GM18508 (cell line): ENCODE results near the gene SYNE3.
"Not testable (repeated sequence)": the region's sequence is repeated elsewhere in the genome, so short reads cannot be mapped to it uniquely, and the experiment has no call there.

ENCODE experiments used
- ATAC-seq: cut with Tn5 transposase; IDR thresholded peaks from one replicate; pipeline ENCODE4 v1.9.1; 2021; ENCODE audit warnings: moderate number of reproducible peaks; ENCODE audit not compliant: insufficient read depth, unreplicated experiment

SYNE3 gene

DNA sequence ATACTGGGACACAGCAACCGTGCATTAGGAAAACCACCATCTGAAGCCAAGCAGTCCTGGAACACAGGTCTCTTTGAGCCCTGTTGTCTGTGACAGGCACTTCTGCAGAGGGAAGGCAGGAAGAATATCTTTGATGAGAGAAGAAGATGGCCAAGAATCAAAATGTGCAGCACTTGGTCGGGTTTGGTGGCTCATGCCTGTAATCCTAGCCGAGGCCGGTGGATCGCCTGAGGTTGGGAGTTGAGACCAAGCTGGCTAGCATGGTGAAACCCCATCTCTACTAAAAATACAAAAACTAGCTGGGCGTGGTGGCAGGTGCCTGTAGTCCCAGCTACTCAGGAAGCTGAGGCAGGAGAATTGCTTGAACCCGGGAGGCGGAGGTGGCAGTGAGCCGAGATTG lies 6.1 kb downstream of the SYNE3 start:
- not testable (repeated sequence) for ATAC-seq

DNA sequence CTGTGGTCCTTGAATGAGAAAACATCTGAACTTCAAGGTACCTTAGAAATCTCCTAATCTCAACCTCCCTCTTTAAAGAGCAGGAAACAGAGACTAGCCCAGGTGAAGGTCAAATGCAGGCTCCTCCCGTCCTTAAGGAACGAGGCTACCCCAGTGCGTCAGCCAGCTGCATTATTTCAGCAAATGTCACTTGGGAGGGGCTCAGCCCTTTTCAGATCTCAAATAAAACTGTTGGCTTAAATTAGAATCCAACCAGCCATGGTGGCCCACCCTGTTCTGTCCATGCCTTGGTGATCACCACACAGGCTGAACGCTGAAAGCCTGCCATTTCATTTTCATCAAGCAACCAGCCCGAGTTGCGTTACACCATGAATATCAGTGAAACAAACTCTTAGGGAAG lies 7.0 kb downstream of the SYNE3 start:
- ATAC-seq = no peak

DNA sequence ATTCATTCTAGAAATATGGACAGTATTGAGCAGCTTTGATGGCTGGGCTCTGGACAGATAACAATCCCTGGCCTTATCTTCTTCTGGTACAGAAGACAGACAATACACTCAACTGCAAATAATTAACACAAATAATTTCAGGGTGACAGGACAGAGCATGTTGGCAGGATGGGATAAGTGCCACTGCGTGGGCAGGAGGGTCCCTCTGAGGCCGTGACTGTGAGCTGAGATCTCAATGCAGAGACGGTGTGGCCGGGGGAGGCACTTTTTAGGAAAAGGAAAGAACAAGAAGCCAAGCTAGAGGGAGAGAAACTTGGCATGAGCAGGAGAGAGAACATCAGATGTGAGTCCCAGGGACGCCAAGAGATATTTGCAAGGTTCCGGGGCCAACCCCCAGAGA lies 8.1 kb downstream of the SYNE3 start:
- ATAC-seq = no peak

DNA sequence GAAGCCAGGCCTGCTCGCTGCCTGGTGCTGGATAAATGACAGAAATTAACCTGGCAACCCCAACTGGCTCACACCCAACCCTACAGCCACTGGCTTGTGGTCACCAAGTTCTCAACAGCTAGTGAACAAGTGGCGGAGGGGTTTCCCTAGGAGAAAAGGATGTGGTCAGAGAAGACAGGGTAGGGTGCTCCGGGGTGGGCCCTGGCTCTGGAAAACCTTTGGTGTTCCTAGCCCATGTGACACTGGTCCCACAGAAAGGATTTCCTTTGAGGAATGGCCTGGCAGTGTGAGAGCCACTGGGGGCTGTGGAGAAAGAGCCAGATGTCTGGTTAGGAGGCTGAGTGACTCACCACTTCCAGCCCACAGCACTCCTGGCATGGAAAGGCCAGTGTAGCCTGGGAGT lies 8.7 kb downstream of the SYNE3 start:
- no peak for ATAC-seq

DNA sequence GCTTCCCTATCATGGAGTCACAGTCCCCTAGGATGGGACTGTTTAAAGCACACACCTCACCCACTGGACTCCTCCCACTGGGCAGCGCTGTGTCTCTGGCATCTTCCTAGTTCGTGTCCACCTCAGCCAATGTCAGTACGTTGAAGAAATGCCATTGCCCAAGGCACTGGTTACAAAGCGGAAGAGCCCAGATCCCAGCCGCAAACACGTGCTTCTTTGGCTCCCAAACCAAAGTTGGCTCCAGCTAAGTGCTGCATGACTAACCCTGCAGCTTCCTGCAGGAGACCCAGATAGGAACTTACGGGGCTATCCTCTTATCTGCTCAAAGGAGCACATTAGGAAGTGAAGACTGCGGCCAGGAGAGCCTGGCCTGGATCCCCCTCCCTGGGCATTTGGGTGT lies 9.3 kb downstream of the SYNE3 start:
- ATAC-seq = no peak

DNA sequence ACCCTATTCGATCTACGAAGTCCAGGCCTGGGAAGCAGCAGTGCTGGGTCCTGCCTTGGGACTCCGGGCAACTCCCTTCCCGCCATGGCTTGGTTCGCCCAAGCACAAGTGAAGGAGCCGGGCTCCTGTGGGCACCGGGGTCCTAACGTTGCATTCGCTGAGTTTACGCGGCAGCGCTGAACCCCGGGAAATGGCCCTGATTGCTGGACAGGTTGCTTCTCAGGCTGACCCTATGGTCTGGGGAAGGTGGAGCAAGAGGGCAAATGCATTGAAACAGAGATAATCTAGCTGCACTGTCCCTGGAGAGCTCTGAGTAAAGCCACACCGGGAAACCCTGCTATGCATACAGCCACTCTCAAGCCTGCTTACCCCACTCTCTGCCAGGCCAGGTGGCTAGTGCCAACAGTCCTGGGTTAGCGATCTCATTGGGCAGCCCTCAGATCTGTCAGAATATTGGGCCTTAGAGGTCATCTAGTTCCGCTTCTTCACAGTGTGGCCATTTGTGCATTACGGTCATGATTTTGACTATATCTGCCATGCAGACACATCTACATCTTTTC lies 11.3 kb downstream of the SYNE3 start:
- ATAC-seq = peak; percentile 34

DNA sequence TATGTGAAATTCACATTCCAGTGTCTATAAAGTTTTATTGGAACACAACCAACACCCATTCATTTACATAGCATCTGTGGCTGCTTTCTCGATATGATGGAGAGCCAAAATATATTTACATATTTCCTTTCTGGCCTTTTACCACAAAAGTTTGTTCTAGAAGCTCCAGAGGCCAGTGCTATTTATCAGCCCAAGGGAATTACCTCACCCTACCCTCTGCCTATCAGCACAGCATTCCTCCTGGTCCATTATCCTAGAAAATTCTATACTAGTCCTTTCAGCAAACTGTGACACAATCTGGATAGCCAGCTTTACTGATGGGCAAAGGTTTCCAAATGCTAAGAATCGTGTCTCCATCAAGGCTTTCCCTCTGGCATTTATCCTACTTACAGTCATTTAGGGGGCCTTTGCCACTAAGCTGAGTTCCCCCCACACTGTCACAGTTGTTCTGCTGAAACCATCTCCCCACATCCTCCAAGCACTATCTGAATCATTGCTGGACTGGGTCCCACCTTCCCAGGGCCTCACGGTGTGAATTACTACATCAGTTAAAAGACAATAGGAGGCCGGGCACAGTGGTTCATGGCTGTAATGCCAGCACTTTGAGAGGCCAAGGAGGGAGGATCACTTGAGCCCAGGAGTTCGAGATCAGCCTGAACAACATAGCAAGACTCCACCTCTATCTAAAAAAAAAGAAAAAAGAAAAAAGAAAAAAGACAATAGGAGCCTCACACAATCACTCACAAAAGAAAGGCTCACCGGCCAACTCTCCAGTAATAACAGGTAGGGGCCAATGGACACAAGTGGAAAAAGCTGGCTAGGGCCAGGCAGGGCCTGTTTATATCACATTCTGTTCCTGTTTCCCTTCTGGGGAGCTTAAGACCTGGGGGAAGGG lies 12.1 kb downstream of the SYNE3 start:
- ATAC-seq = no peak

DNA sequence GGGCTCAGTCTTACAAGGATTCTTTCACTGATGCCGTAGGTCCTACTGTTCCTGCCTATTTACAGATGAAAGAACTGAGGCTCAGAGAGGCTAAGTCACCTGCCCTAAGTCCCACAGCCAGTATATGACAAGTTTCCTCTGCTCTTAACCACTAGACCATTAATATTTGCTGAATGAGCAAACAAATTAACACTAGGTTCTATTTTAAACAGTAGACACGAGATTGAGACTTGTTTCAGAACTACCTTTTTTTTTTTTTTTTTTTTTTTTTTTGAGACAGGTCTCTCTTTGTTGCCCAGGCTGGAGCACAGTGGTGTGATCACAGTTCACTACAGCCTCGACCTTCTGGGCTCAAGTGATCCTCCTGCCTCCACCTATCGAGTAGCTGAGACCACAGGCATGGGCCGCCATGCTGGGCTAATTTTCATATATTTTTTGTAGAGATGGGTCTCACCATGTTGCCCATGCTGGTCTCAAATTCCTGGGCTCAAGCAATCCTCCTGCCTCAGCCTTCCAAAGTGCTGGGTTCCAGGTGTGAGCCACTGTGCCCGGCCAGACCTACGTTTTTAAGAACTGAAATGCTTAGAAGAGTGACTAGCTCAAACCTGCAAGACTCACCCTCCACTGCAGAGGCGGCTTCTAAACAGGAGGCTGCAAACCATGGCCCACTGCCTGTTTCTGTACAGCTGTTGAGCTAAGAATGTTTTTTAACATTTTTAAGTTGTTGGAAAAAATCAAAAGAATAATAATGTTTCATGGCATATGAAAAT lies 12.9 kb downstream of the SYNE3 start:
- ATAC-seq = peak; percentile 27

DNA sequence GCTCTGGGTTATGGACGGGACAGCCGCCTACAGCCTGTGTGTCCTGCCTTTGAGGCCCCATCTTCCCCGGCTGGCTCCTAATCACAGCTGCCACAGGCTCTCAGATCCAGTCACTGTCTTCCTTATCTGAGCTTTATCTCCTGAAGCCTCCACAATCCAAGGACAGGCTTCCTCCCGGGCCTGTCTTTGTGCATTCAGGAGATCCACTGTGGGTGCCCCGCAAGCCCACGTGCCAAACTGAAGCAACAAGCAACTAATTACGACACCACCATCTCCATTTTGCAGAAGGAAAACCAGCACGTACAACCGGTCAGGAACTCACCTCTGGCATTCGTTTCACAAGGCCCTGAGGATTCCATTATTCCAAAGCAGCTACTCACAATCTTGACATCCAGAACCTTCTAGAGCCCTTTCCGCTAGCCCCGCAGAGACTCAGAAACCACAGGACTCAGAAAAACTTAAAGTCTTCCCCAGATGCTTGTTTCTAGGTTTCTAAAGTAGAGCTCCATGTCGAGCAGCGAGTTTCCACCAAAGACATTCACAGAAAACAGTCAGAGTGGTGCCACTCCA lies 14.0 kb downstream of the SYNE3 start:
- ATAC-seq = no peak

DNA sequence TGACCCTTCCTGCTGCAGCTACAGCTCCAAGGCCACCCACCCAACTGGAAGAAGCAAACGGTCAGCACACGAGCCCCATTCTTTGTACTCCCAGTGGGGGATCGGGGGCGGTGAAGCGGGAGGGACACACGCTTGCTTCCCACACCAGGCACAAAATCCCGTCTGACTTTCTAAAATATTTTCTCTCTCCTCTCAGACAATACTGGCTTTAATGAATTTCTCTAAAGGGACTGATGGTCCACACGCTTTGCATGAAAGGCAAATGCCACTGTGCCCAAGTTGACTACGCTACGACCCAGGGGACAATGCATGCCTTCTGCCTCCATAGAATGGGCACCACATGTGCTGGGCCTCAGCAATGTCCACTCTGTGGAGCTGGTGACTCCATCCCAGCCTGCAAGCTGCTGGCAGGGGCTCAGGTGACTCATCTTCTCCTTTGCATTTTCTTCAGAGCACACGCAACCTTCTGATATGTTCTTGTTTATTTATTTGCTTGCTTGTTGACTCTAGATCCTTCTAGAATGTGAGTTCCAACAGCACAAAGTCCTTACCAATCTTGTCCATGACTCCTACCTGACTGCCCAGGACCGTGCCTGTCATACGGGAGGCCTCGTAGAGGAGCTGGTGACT lies 15.6 kb downstream of the SYNE3 start:
- no peak for ATAC-seq

DNA sequence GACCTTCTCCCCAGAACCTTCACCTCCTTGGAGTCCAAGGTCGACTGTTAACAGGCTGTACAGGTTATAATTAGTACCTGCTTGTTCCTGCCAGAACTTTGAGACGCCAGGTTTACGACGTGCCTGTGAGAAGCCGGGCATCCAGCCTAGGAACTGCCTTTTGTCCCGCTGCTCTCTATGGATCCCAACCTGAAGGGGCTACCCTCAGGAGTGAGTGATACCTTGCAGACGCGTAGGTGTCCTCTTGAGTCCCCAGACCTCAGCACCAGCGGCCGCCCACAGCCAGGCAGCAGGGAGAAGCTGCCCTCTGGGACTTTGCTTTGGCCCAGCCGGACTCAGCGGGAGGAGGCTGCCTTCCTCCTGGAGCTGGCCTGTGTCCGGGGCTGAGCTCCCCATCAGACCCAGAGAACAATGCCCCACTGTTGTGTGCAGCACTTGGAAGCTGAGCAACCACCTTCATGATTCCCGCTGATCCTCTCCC lies 16.2 kb downstream of the SYNE3 start:
- ATAC-seq = no peak

DNA sequence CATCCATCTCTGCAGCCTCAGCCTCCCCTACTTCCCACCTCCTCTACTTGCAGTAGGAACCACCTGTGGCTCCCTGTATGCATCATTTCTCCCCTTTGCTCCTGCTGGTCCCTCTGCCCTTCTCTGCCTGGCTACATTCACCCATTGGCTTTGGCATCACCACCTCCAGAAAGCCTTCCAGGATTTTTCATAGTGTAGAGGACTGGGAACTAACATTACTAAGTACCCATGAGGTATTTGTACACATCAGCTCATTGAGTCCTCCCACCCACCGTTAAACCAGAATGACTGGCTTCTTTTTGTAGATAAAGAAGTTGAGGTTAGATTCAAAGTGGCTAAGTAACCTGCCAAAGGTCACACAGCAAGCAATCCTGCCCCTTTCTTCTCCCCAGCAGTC lies 17.1 kb downstream of the SYNE3 start:
- ATAC-seq = no peak

DNA sequence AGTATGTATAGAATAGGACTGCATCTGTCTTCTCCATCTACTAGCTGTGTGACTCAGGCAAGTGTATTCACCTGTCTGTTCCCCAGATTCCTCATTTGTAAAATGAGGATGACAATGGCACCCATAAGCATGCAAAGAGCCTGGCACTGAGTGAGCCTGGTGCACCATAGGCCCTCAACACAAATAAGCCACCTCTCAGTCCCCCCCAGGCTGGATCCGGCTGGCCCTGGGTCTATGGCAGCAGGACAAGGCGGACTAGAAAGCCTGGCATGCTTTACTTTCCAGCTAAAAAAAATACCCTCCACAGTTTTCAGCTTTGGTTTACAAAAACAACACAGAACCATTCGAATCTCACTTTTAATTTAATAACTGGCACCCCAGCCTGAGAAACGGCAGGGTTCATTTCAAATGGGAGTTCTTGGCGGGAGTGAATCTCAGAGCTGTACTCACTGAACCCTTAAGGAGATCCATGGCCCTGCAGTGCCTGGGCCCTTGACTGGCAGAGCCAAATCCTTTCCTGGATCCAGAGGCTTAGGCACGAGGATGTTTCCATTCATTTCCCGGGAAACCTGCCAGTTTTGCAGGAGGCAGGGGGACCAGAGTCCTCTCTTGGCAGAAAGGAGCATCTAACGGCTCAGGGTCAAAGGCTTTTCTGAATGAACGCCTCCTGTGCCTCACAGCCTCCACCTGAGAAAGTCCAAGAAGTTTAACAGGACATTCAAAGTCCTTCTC lies 17.7 kb downstream of the SYNE3 start:
- no peak for ATAC-seq

DNA sequence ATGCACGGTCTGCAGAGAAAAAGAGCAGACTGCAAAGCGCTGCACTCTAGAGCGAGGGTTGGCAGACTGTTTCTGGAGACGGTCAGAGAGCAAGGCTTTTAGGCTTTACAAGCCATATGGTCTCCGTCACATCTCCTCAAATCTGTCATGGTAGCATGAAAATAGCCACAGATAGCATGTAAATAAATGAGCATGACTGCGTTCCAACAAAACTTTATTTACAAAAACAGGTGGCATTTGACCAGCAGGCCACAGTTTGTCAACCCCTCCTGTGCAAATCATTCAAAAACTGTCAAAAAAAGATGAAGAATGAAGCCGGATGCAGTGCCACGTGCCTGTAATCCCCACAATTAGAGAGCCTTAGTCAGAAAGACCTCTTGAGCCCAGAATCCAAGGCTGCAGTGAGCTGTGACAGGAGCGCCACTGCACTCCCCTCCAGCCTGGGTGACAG lies 18.9 kb downstream of the SYNE3 start:
- no peak for ATAC-seq

DNA sequence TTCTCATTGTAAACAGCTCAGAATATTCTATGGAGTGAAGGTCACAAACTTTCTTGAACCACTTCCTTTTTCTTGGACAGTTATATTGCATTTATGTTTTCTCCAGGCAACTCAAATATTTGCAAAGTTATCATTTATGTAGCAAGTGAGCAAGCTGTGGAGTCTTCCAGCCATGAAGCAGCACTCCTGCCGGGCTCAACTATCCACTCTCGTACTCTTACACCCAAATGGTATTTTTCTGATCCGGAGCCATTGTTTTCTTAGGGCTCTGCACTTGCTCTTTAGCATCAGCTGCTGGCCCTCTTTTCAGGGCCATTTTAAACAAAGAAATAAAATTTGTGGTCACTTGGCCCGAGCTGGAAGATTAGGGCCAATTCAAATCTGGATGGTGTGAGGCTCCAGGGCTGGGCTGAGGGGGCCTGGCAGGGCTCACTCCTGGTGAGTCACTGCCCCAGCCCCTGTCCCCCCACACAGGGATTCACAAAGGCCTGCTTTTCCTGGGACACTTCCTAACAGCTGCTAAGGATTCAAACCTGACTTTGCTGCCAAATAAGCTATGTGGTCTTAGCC lies 19.7 kb downstream of the SYNE3 start:
- ATAC-seq = no peak

DNA sequence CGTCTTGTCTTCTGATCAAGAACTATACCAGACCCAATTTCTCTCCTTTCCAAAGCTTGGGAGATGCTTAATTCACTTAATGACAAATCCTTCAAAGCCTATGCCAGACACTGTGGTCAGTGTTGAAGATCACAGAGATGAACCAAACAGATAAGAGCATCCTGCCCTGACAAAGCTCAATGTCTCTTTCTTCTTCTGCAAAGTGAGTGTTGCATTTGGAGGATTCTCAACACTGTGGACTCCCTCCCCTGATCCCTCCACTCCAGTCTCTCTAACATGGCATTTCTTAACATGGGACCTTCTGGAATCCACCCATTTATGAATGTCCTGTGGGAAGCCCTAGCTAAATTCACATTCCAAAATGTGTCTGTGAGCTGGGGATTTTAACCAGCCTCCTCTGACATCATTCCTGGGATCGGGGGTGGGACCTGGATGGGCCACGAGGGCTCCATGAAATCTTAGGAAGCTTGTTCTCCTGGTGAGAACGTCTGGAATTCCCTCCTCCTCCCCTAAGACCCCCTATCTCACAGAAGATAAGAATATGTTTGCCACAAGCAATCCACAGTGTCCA lies 20.3 kb downstream of the SYNE3 start:
- ATAC-seq = peak; percentile 20

DNA sequence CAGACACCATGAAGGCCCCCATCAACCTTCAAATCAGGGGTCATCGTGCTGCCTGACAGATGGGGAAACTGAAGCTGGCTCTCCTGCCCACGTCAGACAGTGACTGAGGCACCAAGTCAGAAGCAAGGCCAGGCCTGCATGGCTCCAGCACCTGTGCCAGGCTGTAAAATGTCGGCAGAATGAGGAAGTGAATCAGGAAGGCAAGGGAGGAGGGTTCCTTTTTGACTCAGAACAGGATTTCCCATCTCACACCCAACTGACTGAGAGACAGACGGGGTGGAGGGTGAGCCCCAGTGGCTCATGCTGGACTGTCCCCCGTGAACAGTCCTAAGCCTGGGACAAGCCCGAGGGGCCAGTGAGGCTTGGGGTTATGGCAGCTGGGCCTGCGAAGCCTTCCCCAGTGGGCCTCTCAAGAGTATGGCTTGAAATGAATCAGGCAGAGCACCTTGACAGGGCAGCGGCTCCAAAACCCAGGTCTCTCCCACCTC lies 20.9 kb downstream of the SYNE3 start:
- peak; percentile 78 for ATAC-seq

DNA sequence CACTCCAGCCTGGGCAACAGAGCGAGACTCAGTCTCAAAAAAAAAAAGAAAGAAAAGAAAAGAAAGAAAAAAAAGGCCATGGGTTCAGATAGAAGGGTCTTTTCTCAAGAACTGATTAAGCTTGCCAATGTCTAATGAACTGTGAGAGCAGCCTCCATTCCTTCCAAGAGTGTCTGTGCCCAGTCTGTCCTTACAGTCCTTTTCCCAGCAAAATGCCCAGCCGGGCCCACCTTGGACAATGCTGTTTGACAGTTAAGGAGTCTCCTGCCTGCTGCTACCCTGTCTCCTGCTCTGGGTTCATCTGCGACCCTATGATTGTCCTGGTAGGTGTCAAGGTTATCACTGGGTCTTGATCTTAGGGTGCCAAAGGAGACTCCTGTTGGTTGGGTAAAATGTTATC lies 21.4 kb downstream of the SYNE3 start:
- no peak for ATAC-seq

DNA sequence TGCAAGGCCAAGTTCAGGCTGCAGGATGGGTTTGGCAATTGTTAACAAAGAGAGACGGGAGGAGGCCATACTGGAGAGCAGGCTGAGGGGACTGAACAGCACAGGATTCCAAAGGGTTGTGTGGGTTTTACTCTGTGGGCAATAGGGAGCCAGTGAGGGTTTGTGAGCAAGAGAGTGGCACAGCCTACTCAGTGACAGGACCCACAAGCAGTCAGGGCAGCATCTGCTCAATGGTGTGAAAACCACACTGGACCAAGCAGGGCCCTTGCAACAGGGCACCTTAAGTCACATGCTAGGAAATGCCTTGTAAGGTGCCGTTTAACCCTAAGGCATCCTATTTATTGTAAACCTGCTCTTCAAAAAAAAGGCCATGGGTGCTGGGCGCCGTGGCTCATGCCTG lies 22.0 kb downstream of the SYNE3 start:
- no peak for ATAC-seq
